Spleen (tissue), 7 donors: ENCODE results near the gene DYTN.

Source experiments
- CTCF ChIP-seq, 11 experiments: fragments of 200-600 bp in 7 of 11; fragments of 450-650 bp in 4 of 11; sonication (generic) in 4 of 11; IDR thresholded peaks in 8 of 11; conservative IDR thresholded peaks in 3 of 11; 1 replicate in 7 of 11; 2 replicates in 4 of 11; pipeline versions ENCODE4 v1.4.0 to v1.8.0; 2016 to 2021; ENCODE audit warnings: antibody characterized with exemption in 11 of 11, inconsistent platforms in 4 of 11, mild to moderate bottlenecking in 1 of 11
- POLR2A ChIP-seq, 3 donors: fragments of 450-650 bp; IDR thresholded peaks; one replicate each; pipeline ENCODE4 v1.5.1; 2017; ENCODE audit warnings: antibody characterized with exemption in 3 of 3, mild to moderate bottlenecking in 1 of 3
- donor health status: DM: no; HTN: no; CAD: no; lungs with moderate emphysema.
- donor health status: DM: no; HTN: no; CAD: no.
- donor health status: DM: no; HTN: no; CAD: no.

DNA sequence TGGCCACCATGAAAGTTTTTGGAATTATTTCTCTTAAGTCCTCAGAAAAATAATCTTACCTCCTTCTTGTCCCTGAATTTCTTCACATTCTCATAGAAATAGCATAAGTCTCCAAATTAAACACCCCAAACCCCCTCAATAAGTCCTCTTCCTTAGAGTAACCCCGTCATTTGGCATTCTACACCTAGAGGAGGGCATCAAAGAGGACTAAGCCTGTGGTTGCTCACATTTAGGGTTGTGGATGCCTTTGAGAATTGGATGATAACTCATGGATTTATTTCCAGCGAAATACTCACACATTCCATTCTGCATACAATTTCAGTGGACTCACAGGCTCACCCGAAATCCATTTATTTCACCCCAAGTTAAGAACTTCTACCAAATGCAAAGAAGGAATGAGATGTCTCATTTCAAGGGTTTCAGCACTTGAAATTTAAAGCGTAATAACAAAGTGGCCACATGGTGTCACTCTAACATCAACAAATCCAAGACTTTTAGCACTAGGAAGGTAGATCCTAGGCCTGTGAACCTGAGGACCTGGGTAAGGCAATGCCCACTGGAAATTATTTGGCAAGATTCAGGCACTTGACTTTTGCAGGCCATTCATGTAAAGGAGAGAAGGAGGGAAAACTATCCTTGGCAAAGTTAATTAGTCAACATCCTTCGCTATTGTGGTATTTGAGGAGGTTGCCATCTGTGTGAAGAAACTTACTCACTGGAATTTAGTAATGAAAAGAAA is 24.6 kb downstream of the DYTN start:
- TF ChIP-seq CTCF (IDR thresholded peaks at IDR 0.05 in 8 of 11, conservative IDR thresholded peaks at IDR 0.05 in 3 of 11) (peak in 10 of 11 experiments; percentile 40 to 67 (median 61)), POLR2A (IDR thresholded peaks at IDR 0.05) (no peak)
